ENCODE data around the gene IGF2BP2. TPM values are rescaled to one million over a fixed set of nuclear protein-coding genes. Genes with fewer than 3 reads are reported as not detected.

IGF2BP2 gene
- total and polyA plus RNA-seq, 11 donors, result 5.9 to 21.8 (median 16.8) TPM

DNA sequence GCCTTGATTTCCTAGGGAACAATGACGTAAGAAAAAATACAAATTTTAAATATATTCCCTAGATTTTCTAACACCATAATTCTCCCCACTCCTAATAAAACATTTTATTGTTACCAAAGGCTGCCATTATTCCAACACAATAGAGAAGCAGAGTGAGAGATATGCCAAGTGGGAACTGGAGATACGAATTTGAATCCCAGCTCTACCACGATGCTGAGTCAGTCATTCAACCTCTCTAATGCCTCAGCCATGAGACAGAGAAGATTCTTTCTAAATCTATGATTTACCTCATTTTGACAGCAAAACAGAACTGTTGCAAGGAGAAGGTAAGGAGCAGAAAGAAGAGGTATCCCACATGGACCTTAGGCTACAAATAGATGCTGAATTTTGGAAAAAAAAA, 112.5 kb downstream of the IGF2BP2 start:
- 77 to 86% (median 80%) methylated on average over 3 of the region's 3 CpGs for WGBS, 4 donors
- H3K36me3 ChIP-seq, result no peaks in the 10 kb centered on the region
- H3K4me1 ChIP-seq, result peaks cover 0 to 11% (median 0%) of the 10 kb centered on the region in 12 donors
- H3K27me3 ChIP-seq, result no peaks in the 10 kb centered on the region
- H3K4me3 ChIP-seq, result no peak overlapping the region
- ATAC-seq (no peak), DNase-seq (no peak)
- intact Hi-C loops (cut with DNase I), result no loop called here
- H3K27ac ChIP-seq, result no peak overlapping the region
- no peak for TF ChIP-seq CTCF (IDR thresholded peaks at IDR 0.05)
- TF ChIP-seq POLR2A (IDR thresholded peaks at IDR 0.05), result no peak
- no peaks in the 10 kb centered on the region for H3K9me3 ChIP-seq

DNA sequence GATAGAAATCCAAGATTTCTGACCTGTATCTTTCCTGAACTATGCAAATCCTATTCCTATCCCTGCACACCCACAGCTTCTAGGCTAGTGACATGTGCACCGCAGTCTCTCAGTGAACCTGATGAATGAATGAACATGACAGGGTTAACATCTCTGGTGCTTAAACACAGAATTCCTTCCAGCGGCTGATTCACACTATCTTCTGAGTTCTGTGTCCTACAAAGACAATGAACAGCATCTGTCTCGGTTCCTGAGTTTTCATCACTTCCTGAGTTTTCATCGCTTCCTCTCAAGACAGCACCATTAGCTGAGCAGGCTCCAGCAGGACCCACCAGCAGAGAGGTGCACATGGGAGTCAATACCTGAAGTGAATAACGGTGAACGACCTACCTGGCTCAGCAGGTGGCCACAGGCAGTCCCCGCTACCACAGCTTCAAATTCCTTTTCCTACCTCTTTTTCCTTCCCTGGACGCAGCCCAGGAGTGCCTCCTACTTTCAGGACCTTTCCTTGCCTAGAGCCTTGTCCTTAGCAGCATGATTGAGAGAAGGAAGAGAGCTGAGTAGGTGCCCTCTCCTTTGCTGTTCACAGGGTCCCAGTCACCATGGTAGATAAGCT, 113.5 kb downstream of the IGF2BP2 start:
- no peak overlapping the region for H3K4me3 ChIP-seq
- H3K36me3 ChIP-seq, result no peaks in the 10 kb centered on the region
- 49 to 52% (median 51%) methylated on average over 8 of the region's 8 CpGs for WGBS, 4 donors
- intact Hi-C loops (cut with DNase I), result no loop called here
- H3K4me1 ChIP-seq, result peaks cover 0 to 7% (median 0%) of the 10 kb centered on the region in 12 donors
- H3K27me3 ChIP-seq, result no peaks in the 10 kb centered on the region
- DNase-seq (no peak), ATAC-seq (no peak)
- no peak for TF ChIP-seq CTCF (IDR thresholded peaks at IDR 0.05)
- no peak for TF ChIP-seq POLR2A (IDR thresholded peaks at IDR 0.05)
- H3K9me3 ChIP-seq, result no peaks in the 10 kb centered on the region
- no peak overlapping the region for H3K27ac ChIP-seq

DNA sequence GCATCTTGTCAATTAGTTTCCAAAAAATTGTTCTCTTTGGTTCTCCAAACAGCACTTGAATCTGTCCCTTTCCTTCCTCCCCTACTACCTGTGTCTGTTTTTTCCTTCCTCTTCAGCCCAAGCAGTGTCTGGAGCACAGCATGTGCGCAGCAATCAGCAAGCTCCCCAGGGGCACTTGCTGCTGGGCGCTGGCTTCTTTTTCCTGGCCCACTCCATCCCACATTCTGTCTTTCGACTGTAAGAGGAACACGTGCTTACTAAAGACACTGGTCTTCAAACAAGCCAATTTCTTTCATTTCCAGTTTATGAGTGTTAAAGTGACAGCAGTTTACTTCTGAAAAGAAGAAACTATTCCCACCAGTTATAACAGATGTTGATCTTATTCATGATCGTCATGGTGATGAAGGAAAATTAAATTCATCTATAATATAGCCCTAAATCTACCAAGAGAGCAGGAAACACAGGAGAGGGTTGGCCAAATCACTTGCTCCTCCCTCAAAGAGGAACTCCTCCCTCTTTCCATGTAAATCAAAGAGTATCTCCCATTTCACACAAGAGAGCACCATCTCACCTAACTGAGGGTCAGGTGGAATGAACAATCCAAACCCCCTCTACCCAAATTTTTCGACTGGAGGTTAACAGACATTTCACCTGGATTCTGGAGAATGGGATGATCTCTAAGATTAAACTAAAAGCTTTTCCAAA, 115.4 kb downstream of the IGF2BP2 start:
- WGBS, 4 donors, result 46 to 58% (median 54%) methylated on average over 6 of the region's 6 CpGs
- no peak for ATAC-seq

More for the DNA sequence above, 115.4 kb downstream of the IGF2BP2 start:
- Histone ChIP-seq H3K36me3 (no peaks in the 10 kb centered on the region), H3K9me3 (no peaks in the 10 kb centered on the region), H3K27ac (no peak overlapping the region), H3K27me3 (no peaks in the 10 kb centered on the region), H3K4me3 (no peak overlapping the region), H3K4me1 (peaks cover 0 to 5% (median 0%) of the 10 kb centered on the region in 12 donors)
- TF ChIP-seq POLR2A (IDR thresholded peaks at IDR 0.05) (no peak), CTCF (IDR thresholded peaks at IDR 0.05) (no peak)
- intact Hi-C loops (cut with DNase I), result no loop called here
- DNase-seq, result no peak
